Measurements from ENCODE around the gene WDFY4. TPM values are rescaled to one million over a fixed set of nuclear protein-coding genes. Genes with fewer than 3 reads are reported as not detected.

The WDFY4 gene
- total and polyA plus RNA-seq, 2 of the 4 experiments (the other 2 are of a cell fraction): not detected

DNA sequence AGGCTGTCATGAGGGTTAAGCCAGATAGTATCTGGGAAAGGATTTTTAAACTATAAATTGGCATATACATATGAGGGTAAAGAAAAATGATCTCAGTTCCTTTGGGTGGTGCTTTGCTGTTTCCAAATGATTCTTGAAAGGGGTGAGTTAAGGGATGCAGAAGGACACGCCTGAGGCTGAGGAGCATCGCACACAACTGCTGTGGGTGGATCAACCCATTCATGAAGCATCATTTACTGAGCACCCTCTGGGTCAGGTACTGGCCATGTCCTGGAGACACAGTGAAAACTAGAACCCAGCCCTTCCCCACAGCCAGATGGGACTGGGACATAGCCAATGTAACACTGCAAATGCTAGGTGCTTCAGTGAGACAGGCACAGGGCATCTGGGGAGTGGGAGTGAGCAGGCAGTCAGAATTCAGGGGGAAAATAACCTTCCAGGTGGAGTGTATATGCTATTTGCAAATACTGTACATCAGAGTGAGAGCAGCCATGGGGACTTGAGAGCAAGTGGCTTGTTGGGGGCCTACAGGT is 112.1 kb downstream of the WDFY4 start:
- no TSS peak for BruUV-seq (replicated peaks)

More for the DNA sequence above, 112.1 kb downstream of the WDFY4 start:
- intact Hi-C loops (cut with micrococcal nuclease) (no loop called here), in situ Hi-C loops (cut with MboI; ENCODE audit: low sequenced_read_pairs) (no loop called here), dilution Hi-C loops (cut with HindIII; ENCODE audit: low sequenced_read_pairs, unreplicated experiment) (no loop called here)
- H2BK15ac ChIP-seq (ENCODE audit: low read depth, low read length): no peak overlapping the region
- no peak overlapping the region for H3K4me3 ChIP-seq (ENCODE audit: insufficient read depth, low read depth, low read length)
- ChIA-PET POLR2A (ENCODE audit: unreplicated experiment) (no interaction called here), CTCF (no interaction called here)
- no peak overlapping the region for H2AK9ac ChIP-seq (replicated peaks; ENCODE audit: low read depth, low read length, poor library complexity)
- no peak overlapping the region for H4K5ac ChIP-seq (ENCODE audit: low read depth, low read length)
- H3K4ac ChIP-seq (ENCODE audit: low read depth, low read length): no peak overlapping the region
- H3K4me2 ChIP-seq (ENCODE audit: low read depth, low read length): no peak overlapping the region
- H3K18ac ChIP-seq (ENCODE audit: low read depth, low read length): no peak overlapping the region
- no peak overlapping the region for H3K23ac ChIP-seq (ENCODE audit: low read depth, low read length)
- H3K27me3 ChIP-seq (ENCODE audit: control insufficient read depth, insufficient read depth, low read length): peaks cover 4% of the 10 kb centered on the region
- H2BK120ac ChIP-seq (ENCODE audit: low read depth, low read length): no peak overlapping the region
- no peak overlapping the region for H3K56ac ChIP-seq (ENCODE audit: extremely low read depth, insufficient read depth, low read length)
- no peak overlapping the region for H4K8ac ChIP-seq (ENCODE audit: low read depth in 2 of 2, low read length in 2 of 2)
- H4K20me1 ChIP-seq (ENCODE audit: insufficient read depth, low read length): no peaks in the 10 kb centered on the region
- H2BK5ac ChIP-seq (ENCODE audit: low read depth, low read length, poor library complexity, severe bottlenecking): no peak overlapping the region
- WGBS, 2 experiments (ENCODE audit: extremely low coverage in 2 of 2, insufficient read length in 1 of 2): no CpG with 5 or more reads among the region's 2 CpGs
- no peaks in the 10 kb centered on the region for H3K9me3 ChIP-seq (ENCODE audit: control insufficient read depth, insufficient read depth, low read length)
- no peak overlapping the region for H4K91ac ChIP-seq (ENCODE audit: insufficient read depth, low read depth, low read length)
- H3K9me1 ChIP-seq (ENCODE audit: insufficient read depth, low read length): no peaks in the 10 kb centered on the region
- no peak overlapping the region for H3K9ac ChIP-seq (ENCODE audit: low read depth, low read length)
- H2AK5ac ChIP-seq (ENCODE audit: low read depth, low read length): no peak overlapping the region
- H2AFZ ChIP-seq (replicated peaks; ENCODE audit: low read length, poor library complexity): no peak overlapping the region
- ATAC-seq (ENCODE audit: low read depth) (no peak), DNase-seq (no peak)
- H3K36me3 ChIP-seq (ENCODE audit: control insufficient read depth, insufficient read depth, low read length): no peaks in the 10 kb centered on the region
- H3K27ac ChIP-seq (ENCODE audit: insufficient read depth, low read length): no peak overlapping the region
- no peak overlapping the region for H3K14ac ChIP-seq (replicated peaks; ENCODE audit: low read depth, low read length)
- H3K79me1 ChIP-seq (ENCODE audit: low read depth in 1 of 2, low read length in 2 of 2): no peaks in the 10 kb centered on the region
- H2BK20ac ChIP-seq (ENCODE audit: low read depth, low read length): no peak overlapping the region
- TF ChIP-seq POLR2A (IDR thresholded peaks at IDR 0.05; ENCODE audit: low read depth, low read length): no peak
- no peaks in the 10 kb centered on the region for H3K4me1 ChIP-seq (ENCODE audit: control insufficient read depth, insufficient read depth, low read length)

Data from IMR-90 (cell line).